Neutrophil (primary cell): Measurements from ENCODE around the gene STARD5.
"Not testable (repeated sequence)": the region's sequence is repeated elsewhere in the genome, so short reads cannot be mapped to it uniquely, and the experiment has no call there.

ENCODE experiments used
- H3K27ac ChIP-seq: fragments of 200-600 bp; sonication (generic); 2 replicates; pipeline ENCODE4 v1.5.1; 2016; ENCODE audit warnings: mild to moderate bottlenecking, moderate library complexity
- H3K27me3 ChIP-seq: fragments of 200-600 bp; sonication (generic); 2 replicates; pipeline ENCODE4 v1.6.0; 2016; ENCODE audit warnings: mild to moderate bottlenecking
- H3K36me3 ChIP-seq: fragments of 200-600 bp; sonication (generic); 2 replicates; pipeline ENCODE4 v1.5.1; 2017
- H3K4me1 ChIP-seq, 2 experiments: fragments of 200-600 bp in 1 of 2; sonication (generic) in 1 of 2; 1 replicate in 1 of 2; 2 replicates in 1 of 2; pipeline versions ENCODE4 v1.5.1 to v1.6.1; 2013 to 2016; ENCODE audit warnings: low read depth in 1 of 2, low read length in 1 of 2, mild to moderate bottlenecking in 1 of 2, moderate library complexity in 1 of 2; ENCODE audit not compliant: control insufficient read depth in 1 of 2, insufficient read depth in 1 of 2
- H3K4me3 ChIP-seq, 2 experiments: fragments of 200-600 bp in 1 of 2; sonication (generic) in 1 of 2; 1 replicate in 1 of 2; 2 replicates in 1 of 2; pipeline ENCODE4 v1.5.1; 2013 to 2016; ENCODE audit warnings: low read depth in 1 of 2, low read length in 1 of 2, mild to moderate bottlenecking in 1 of 2, moderate library complexity in 1 of 2
- H3K9me3 ChIP-seq: fragments of 200-600 bp; sonication (generic); 2 replicates; pipeline ENCODE4 v1.5.1; 2016
- CTCF ChIP-seq: fragments of 200-600 bp; sonication (generic); IDR thresholded peaks from 2 replicates; pipeline ENCODE4 v1.5.1; 2016; ENCODE audit warnings: antibody characterized with exemption

STARD5 gene

GRCh38 chr15:81332326-81332725 is 8.4 kb upstream of the STARD5 start:
- H3K4me3 ChIP-seq, result no peak overlapping the region

GRCh38 chr15:81331600-81331999 is 7.7 kb upstream of the STARD5 start:
- H3K27me3 ChIP-seq, result no peaks in the 10 kb centered on the region
- no peak for TF ChIP-seq CTCF
- H3K27ac ChIP-seq, result no peak overlapping the region
- no peak overlapping the region for H3K4me3 ChIP-seq
- no peaks in the 10 kb centered on the region for H3K9me3 ChIP-seq
- peaks cover 19 to 25% of the 10 kb centered on the region in 2 experiments for H3K4me1 ChIP-seq
- H3K36me3 ChIP-seq, result peaks cover 15% of the 10 kb centered on the region

More at GRCh38 chr15:81332326-81332725, 8.4 kb upstream of the STARD5 start:
- H3K9me3 ChIP-seq, result no peaks in the 10 kb centered on the region
- no peak overlapping the region for H3K27ac ChIP-seq
- H3K27me3 ChIP-seq, result no peaks in the 10 kb centered on the region
- H3K36me3 ChIP-seq, result peaks cover 15% of the 10 kb centered on the region
- TF ChIP-seq CTCF, result no peak
- peaks cover 12 to 18% of the 10 kb centered on the region in 2 experiments for H3K4me1 ChIP-seq

DNA sequence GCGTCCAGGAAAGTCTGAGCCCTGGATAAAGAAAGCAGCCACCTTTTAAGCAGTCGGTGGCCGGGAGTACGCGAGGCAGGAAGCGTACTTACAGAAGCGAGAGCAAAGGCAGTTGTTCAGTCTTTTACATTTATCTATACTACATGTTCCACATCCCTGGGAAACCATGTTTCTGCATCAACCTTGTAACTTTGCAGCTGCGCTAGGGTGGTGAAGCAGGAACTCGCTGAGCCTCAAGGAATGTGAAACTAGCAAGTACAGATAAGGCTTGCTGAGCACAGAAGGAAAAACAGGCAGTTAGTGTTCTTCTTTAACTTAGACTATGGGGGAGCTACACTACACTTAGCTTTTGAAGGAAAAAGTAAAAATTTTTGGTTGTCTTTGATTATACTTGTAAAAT is 7.2 kb upstream of the STARD5 start:
- H3K4me1 ChIP-seq, result peaks cover 24 to 30% of the 10 kb centered on the region in 2 experiments
- H3K36me3 ChIP-seq, result peaks cover 15% of the 10 kb centered on the region
- H3K27me3 ChIP-seq, H3K4me3 ChIP-seq, H3K9me3 ChIP-seq, H3K27ac ChIP-seq: not testable (repeated sequence)

DNA sequence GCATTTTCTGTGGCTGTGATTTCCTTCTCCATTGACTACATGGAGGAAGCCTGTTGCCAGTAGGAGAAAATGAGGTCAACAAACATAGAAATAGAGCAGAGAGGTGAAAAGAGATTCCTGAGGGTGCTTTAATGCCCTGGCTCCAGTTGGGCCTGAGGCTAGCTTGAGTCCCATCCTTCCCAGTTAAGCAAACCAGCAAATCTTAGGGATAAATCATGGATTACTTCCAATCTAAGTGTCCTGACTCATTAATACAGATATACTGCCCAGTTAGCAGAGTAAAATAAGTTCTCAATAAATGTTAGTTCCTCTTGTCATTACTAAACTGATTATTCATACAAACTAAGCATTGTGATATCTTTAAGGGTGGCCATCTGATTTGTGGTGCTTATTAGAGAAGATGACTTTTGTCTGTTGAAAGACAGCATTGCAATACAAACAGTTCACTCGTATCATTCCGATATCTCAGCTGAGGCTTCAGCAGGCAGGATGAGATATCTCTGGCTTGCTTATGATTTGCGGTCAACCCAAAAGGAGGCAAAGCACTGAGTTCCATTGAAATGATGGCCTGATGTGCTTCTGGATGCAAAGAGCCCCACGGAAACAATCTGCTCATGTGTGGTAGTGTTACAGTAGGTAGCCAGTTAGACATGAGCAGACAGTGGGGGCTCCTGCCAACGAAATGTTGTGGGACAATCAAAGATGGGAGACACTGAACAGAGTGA is 6.6 kb upstream of the STARD5 start:
- H3K27me3 ChIP-seq, result no peaks in the 10 kb centered on the region
- no peak overlapping the region for H3K4me3 ChIP-seq
- H3K27ac ChIP-seq, result no peak overlapping the region
- H3K36me3 ChIP-seq, result peaks cover 15% of the 10 kb centered on the region
- TF ChIP-seq CTCF, result no peak
- H3K4me1 ChIP-seq, result peaks cover 30 to 36% of the 10 kb centered on the region in 2 experiments
- H3K9me3 ChIP-seq, result no peaks in the 10 kb centered on the region

GRCh38 chr15:81329446-81329845 is 5.5 kb upstream of the STARD5 start:
- H3K27ac ChIP-seq, result no peak overlapping the region
- no peaks in the 10 kb centered on the region for H3K9me3 ChIP-seq
- TF ChIP-seq CTCF, result no peak
- H3K36me3 ChIP-seq, result peaks cover 15% of the 10 kb centered on the region
- H3K27me3 ChIP-seq, result no peaks in the 10 kb centered on the region
- no peak overlapping the region for H3K4me3 ChIP-seq
- H3K4me1 ChIP-seq, result peaks cover 41 to 47% of the 10 kb centered on the region in 2 experiments

DNA sequence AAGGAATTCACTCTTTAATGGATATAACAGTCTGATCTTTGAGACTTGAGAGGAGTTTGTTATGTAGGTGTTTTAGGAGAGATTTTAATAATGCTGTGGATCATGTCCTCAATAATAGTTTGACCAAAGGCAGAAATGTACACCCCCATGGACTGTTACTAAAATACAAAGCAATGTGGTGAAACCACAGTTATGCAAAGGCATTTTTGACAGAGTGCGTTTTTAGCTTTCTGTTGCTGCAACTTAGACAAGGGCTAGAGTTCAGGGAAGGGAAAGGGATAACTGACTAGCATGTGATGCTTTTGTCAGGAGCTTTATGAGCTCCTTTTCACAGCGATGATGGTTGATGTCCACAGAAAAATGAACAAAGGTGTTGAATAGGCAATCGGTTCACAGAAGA is 3.6 kb upstream of the STARD5 start:
- Histone ChIP-seq H3K27ac (peak overlapping the region; percentile 69), H3K4me1 (peaks cover 58 to 62% of the 10 kb centered on the region in 2 experiments), H3K4me3 (no peak overlapping the region), H3K36me3 (peaks cover 4% of the 10 kb centered on the region), H3K27me3 (no peaks in the 10 kb centered on the region), H3K9me3 (no peaks in the 10 kb centered on the region)
- TF ChIP-seq CTCF, result no peak
